Activated CD4-positive, alpha-beta T cell treated with anti-CD3 and anti-CD28 coated beads for 36 hours (primary cell): ENCODE measurements around the gene NDUFA5. TPM values are rescaled to one million over a fixed set of nuclear protein-coding genes. Genes with fewer than 3 reads are reported as not detected.

Source experiments
- ATAC-seq: fragments of 200-7000 bp; cut with Tn5 transposase; one replicate; pipeline ENCODE4 v1.10.0; 2021; ENCODE audit warnings: mild to moderate bottlenecking, moderate library complexity
- CTCF ChIA-PET: fragments of 350-600 bp; sonication (Branson Sonifier 250); formaldehyde crosslinking; loops from one replicate; lab custom pipeline; 2021; ENCODE audit warnings: antibody characterized with exemption; lab: Charles Lee
- POLR2A ChIA-PET: fragments of 350-600 bp; sonication (Branson Sonifier 250); formaldehyde crosslinking; loops from one replicate; lab custom pipeline; 2021; ENCODE audit warnings: antibody characterized with exemption, inconsistent platforms; lab: Charles Lee
- DNase-seq: peaks from one replicate; pipeline ENCODE4 v3.0.0-alpha.2; 2020
- H3K27ac Mint-ChIP-seq: one replicate; pipeline ENCODE4 v1.8.0; 2021; ENCODE audit warnings: mixed read lengths
- H3K27me3 Mint-ChIP-seq: one replicate; pipeline ENCODE4 v1.8.0; 2021; ENCODE audit warnings: mixed read lengths
- H3K36me3 Mint-ChIP-seq: one replicate; pipeline ENCODE4 v1.8.0; 2021; ENCODE audit warnings: low read depth, mixed read lengths
- H3K4me1 Mint-ChIP-seq: one replicate; pipeline ENCODE4 v1.8.0; 2021; ENCODE audit warnings: mixed read lengths
- H3K4me3 Mint-ChIP-seq: one replicate; pipeline ENCODE4 v1.8.0; 2021; ENCODE audit warnings: mild to moderate bottlenecking, moderate library complexity, mixed read lengths
- H3K9me3 Mint-ChIP-seq: one replicate; pipeline ENCODE4 v1.8.0; 2021; ENCODE audit warnings: low read depth, mixed read lengths
- intact Hi-C, 2 experiments: fragments of 100-400 bp; cut with DNase I in 1 of 2; cut with micrococcal nuclease in 1 of 2; formaldehyde crosslinking; loops; one replicate each; pipeline versions ENCODE4 v1.14.2 to v1.15.1; 2022 to 2024; cut with DNase I, micrococcal nuclease
- total RNA-seq, 2 experiments: library from RNA; stranded (reverse); gene quantifications; one replicate each; pipeline ENCODE4 v1.2.3, GENCODE V29; 2021

NDUFA5 gene
- total RNA-seq, 2 experiments from 2014 or later, result 62.3 to 64.0 TPM

- CTCF ChIA-PET, result interaction anchor here (1.0 kb wide), 1 partner anchor 11 kb away, joined by 4 read pairs; no protein-coding TSS in a partner anchor
- Mint-ChIP-seq H3K36me3 (no peaks in the 10 kb centered on the region), H3K4me1 (no peaks in the 10 kb centered on the region), H3K27me3 (peaks cover 14% of the 10 kb centered on the region), H3K27ac (no peak overlapping the region), H3K4me3 (no peak overlapping the region), H3K9me3 (peaks cover 9% of the 10 kb centered on the region)
- DNase-seq (no peak), ATAC-seq (no peak)
- intact Hi-C loops, result no loop called here
- POLR2A ChIA-PET, result interaction anchor here (1.1 kb wide), 1 partner anchor 11 kb away, joined by 3 read pairs; no protein-coding TSS in a partner anchor
These were observed 52.4 kb downstream of the NDUFA5 start for GRCh38 chr7:123505221-123505620.

GRCh38 chr7:123502201-123502600 is 55.4 kb downstream of the NDUFA5 start:
- CTCF ChIA-PET, result interaction anchor here (1.0 kb wide), 1 partner anchor 10 kb away, joined by 3 read pairs; no protein-coding TSS in a partner anchor
- POLR2A ChIA-PET, result no interaction called here

DNA sequence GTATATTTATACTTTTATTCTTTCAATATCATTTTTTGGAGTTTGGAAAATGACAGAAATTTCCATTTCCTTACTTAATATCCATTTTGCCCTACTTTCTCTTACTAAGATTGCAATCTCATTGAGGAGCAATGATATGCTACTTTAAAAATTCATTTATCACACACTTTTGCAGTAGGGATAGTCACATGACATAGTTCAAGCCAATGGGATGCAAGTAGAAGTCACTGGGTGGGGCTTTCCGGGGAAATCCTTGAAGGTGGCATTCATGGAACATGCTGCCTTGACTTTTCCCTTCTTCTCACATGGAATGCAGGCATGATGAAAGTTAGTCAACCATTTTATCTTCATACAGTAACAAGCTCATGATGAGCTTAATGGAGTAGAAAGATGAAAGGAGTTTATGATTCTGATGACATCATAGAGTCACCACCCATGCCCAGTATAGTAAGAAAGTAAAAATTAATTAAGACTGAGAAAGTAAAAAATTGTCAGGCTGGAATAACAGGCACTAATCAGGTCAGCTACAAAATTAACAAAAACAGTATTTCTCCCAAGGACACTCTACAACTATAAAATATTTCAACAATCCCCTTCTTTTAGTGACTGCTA is 56.6 kb downstream of the NDUFA5 start:
- intact Hi-C loops, result no loop called here
- no peak overlapping the region for H3K27ac Mint-ChIP-seq
- peaks cover 7% of the 10 kb centered on the region for H3K9me3 Mint-ChIP-seq
- no peaks in the 10 kb centered on the region for H3K36me3 Mint-ChIP-seq
- H3K27me3 Mint-ChIP-seq, result peaks cover 24% of the 10 kb centered on the region
- H3K4me3 Mint-ChIP-seq, result no peak overlapping the region
- no peaks in the 10 kb centered on the region for H3K4me1 Mint-ChIP-seq
- CTCF ChIA-PET, result no interaction called here
- ATAC-seq (no peak), DNase-seq (no peak)
- POLR2A ChIA-PET, result no interaction called here

More at GRCh38 chr7:123502201-123502600, 55.4 kb downstream of the NDUFA5 start:
- ATAC-seq (no peak), DNase-seq (no peak)
- Mint-ChIP-seq H3K4me3 (no peak overlapping the region), H3K4me1 (no peaks in the 10 kb centered on the region), H3K27ac (no peak overlapping the region), H3K36me3 (no peaks in the 10 kb centered on the region), H3K9me3 (peaks cover 9% of the 10 kb centered on the region), H3K27me3 (peaks cover 22% of the 10 kb centered on the region)
- intact Hi-C loops, result no loop called here

- Mint-ChIP-seq H3K27ac (no peak overlapping the region), H3K4me3 (no peak overlapping the region), H3K9me3 (no peaks in the 10 kb centered on the region), H3K27me3 (peaks cover 26% of the 10 kb centered on the region), H3K36me3 (no peaks in the 10 kb centered on the region), H3K4me1 (no peaks in the 10 kb centered on the region)
- ChIA-PET CTCF (no interaction called here), POLR2A (no interaction called here)
- ATAC-seq, result no peak
- no peak for DNase-seq
- intact Hi-C loops, result loop anchor here in 1 of 2 experiments (10.0 kb wide), 1 partner anchor 125 kb away; no protein-coding TSS in a partner anchor
These were observed 58.2 kb downstream of the NDUFA5 start for GRCh38 chr7:123499211-123499970.

- Mint-ChIP-seq H3K27me3 (peaks cover 26% of the 10 kb centered on the region), H3K4me3 (no peak overlapping the region), H3K36me3 (no peaks in the 10 kb centered on the region), H3K27ac (no peak overlapping the region), H3K9me3 (no peaks in the 10 kb centered on the region), H3K4me1 (no peaks in the 10 kb centered on the region)
- CTCF ChIA-PET, result interaction anchor here (1.7 kb wide), 1 partner anchor 14 kb away, joined by 3 read pairs; no protein-coding TSS in a partner anchor
- intact Hi-C loops, result loop anchor here in 1 of 2 experiments (10.0 kb wide), 1 partner anchor 126 kb away; no protein-coding TSS in a partner anchor
- POLR2A ChIA-PET, result no interaction called here
- DNase-seq, result no peak
- no peak for ATAC-seq
These were observed 59.0 kb downstream of the NDUFA5 start for GRCh38 chr7:123498601-123499000.

DNA sequence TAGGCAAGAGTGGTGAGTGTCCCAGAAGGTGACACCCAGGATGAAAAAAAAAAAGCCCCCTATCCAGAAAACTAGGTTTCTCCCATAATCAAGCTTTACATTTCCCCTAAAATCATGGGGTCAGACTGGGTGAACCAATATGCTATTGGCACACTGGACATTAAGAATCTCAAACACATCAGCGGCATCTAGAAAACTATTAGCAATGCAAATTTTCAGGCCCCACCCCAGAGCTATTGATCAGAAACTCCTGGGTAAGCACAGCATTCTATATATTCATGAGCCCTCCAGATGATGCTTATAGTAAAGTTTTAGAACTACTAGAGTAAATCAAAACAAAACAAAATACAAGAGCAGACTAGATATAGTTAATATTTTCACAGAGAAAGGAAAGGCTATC is 59.6 kb downstream of the NDUFA5 start:
- POLR2A ChIA-PET, result no interaction called here
- H3K27ac Mint-ChIP-seq, result no peak overlapping the region
- no peak overlapping the region for H3K4me3 Mint-ChIP-seq
- no peaks in the 10 kb centered on the region for H3K4me1 Mint-ChIP-seq
- CTCF ChIA-PET, result interaction anchor here (1.7 kb wide), 1 partner anchor 14 kb away, joined by 3 read pairs; no protein-coding TSS in a partner anchor
- intact Hi-C loops, result loop anchor here in 1 of 2 experiments (10.0 kb wide), 1 partner anchor 127 kb away; no protein-coding TSS in a partner anchor
- peaks cover 26% of the 10 kb centered on the region for H3K27me3 Mint-ChIP-seq
- no peak for DNase-seq
- no peak for ATAC-seq
- H3K9me3 Mint-ChIP-seq, result no peaks in the 10 kb centered on the region
- no peaks in the 10 kb centered on the region for H3K36me3 Mint-ChIP-seq

DNA sequence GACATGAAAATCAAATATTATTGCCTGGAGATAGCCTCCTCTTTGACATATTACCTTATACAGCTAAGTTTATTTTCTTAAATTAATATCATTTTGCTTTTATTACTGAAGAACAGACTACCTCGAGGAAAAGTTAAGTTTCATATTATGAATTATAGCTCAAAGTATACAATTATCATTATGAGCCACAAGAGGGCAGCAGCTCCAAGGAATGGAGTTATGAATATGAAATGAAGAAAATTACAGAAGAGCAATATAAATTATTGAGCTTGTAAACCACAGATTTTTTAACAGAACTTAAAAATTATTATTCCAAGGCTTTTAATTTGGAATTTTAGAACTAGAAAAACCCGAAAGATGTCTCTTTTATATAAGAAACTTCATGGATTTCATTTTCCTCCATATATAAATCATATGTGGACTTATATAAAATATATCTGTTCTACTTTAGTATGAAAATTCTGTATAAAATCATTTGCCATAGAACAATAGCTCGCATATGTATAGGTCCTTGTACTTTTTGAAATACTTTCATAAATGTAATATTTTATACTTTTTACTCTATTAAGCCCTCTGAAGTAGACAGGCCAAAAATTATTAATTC is 63.3 kb downstream of the NDUFA5 start:
- peaks cover 10% of the 10 kb centered on the region for H3K27me3 Mint-ChIP-seq
- H3K4me1 Mint-ChIP-seq, result no peaks in the 10 kb centered on the region
- no peak overlapping the region for H3K4me3 Mint-ChIP-seq
- no peak overlapping the region for H3K27ac Mint-ChIP-seq
- ChIA-PET POLR2A (interaction anchor here (0.6 to 0.7 kb wide), 2 partner anchors 11 to 63 kb away, joined by 3 to 4 read pairs; partner anchors contain the start of gene NDUFA5), CTCF (interaction anchor here (0.6 to 2.9 kb wide), 34 partner anchors 10 to 1605 kb away, joined by 3 to 18 read pairs (median 4); partner anchors contain the start of genes IQUB and NDUFA5)
- DNase-seq (peak; percentile 41), ATAC-seq (no peak)
- intact Hi-C loops, result loop anchor here (1.0 to 10.0 kb wide), 6 partner anchors 43 to 379 kb away; no protein-coding TSS in a partner anchor
- H3K9me3 Mint-ChIP-seq, result peaks cover 2% of the 10 kb centered on the region
- H3K36me3 Mint-ChIP-seq, result no peaks in the 10 kb centered on the region

- ATAC-seq (peak; percentile 74), DNase-seq (no peak)
- intact Hi-C loops, result loop anchor here (5.0 to 10.0 kb wide), 2 partner anchors 132 to 210 kb away; no protein-coding TSS in a partner anchor
- peaks cover 2% of the 10 kb centered on the region for H3K9me3 Mint-ChIP-seq
- H3K27ac Mint-ChIP-seq, result no peak overlapping the region
- H3K36me3 Mint-ChIP-seq, result no peaks in the 10 kb centered on the region
- POLR2A ChIA-PET, result no interaction called here
- no peak overlapping the region for H3K4me3 Mint-ChIP-seq
- CTCF ChIA-PET, result interaction anchor here (1.1 to 1.4 kb wide), 2 partner anchors 10 to 199 kb away, joined by 3 to 5 read pairs; no protein-coding TSS in a partner anchor
- peaks cover 4% of the 10 kb centered on the region for H3K27me3 Mint-ChIP-seq
- H3K4me1 Mint-ChIP-seq, result no peaks in the 10 kb centered on the region
These were observed 65.1 kb downstream of the NDUFA5 start for GRCh38 chr7:123492485-123492884.

Other genes starting within 250 kb of the NDUFA5 start
- gene IQUB, start 23.2 kb downstream of the NDUFA5 start, total RNA-seq, result under 1 TPM in 1 of 2 experiments, not detected in 1; 0.05 TPM
- gene ASB15, start 44.0 kb upstream of the NDUFA5 start, total RNA-seq, result not detected
- gene LMOD2, start 98.0 kb upstream of the NDUFA5 start, total RNA-seq, result not detected
- 1 to 10 TPM; 5.5 TPM for gene WASL, start 191.2 kb upstream of the NDUFA5 start, total RNA-seq